Stimulated activated CD4-positive, alpha-beta T cell treated with anti-CD3 and anti-CD28 coated beads, Interleukin-1b, Interleukin-23, amount 100 ng/mL, for 24 hours (primary cell): ENCODE measurements around the gene ZBTB22.
"Not testable (repeated sequence)": the region's sequence is repeated elsewhere in the genome, so short reads cannot be mapped to it uniquely, and the experiment has no call there.

Source experiments
- DNase-seq, 4 experiments: peaks; one replicate each; pipeline ENCODE4 v3.0.0-alpha.2; 2020; ENCODE audit warnings: low read depth in 4 of 4, low spot score in 1 of 4

The ZBTB22 gene

GRCh38 chr6:33317669-33318425 is at the start of gene ZBTB22:
Gene ZBTB22, minus strand, starts transcription at chr6:33317744. Its CDS starts 828 bp downstream, at chr6:33316916.
- peak; percentile 90 to 97 (median 96) for DNase-seq

- DNase-seq = no peak
Measured at GRCh38 chr6:33367009-33367714, 49.6 kb upstream of the ZBTB22 start.

GRCh38 chr6:33365206-33365971 is 47.8 kb upstream of the ZBTB22 start:
- not testable (repeated sequence) for DNase-seq

GRCh38 chr6:33364475-33365205 is 47.1 kb upstream of the ZBTB22 start:
- DNase-seq = not testable (repeated sequence)

- DNase-seq = not testable (repeated sequence)
Measured at GRCh38 chr6:33363486-33363885, 45.9 kb upstream of the ZBTB22 start.

GRCh38 chr6:33359331-33359730 is 41.8 kb upstream of the ZBTB22 start:
- DNase-seq = no peak

- DNase-seq = not testable (repeated sequence)
Measured at GRCh38 chr6:33357160-33357871, 39.8 kb upstream of the ZBTB22 start.

- no peak for DNase-seq
Measured at GRCh38 chr6:33356295-33356694, 38.8 kb upstream of the ZBTB22 start.

- DNase-seq = not testable (repeated sequence)
Measured at GRCh38 chr6:33355860-33356259, 38.3 kb upstream of the ZBTB22 start.

- DNase-seq = no peak
Measured at GRCh38 chr6:33347816-33348215, 30.3 kb upstream of the ZBTB22 start.

- DNase-seq = not testable (repeated sequence)
Measured at GRCh38 chr6:33346972-33347371, 29.4 kb upstream of the ZBTB22 start.

GRCh38 chr6:33344701-33345697 is 27.5 kb upstream of the ZBTB22 start:
- DNase-seq = peak in 2 of 4 experiments; percentile 30 to 40

- DNase-seq = no peak
Measured at GRCh38 chr6:33343953-33344611, 26.5 kb upstream of the ZBTB22 start.

GRCh38 chr6:33343606-33343952 is 26.0 kb upstream of the ZBTB22 start:
- not testable (repeated sequence) for DNase-seq

- DNase-seq = no peak
Measured at GRCh38 chr6:33339193-33339592, 21.6 kb upstream of the ZBTB22 start.

GRCh38 chr6:33336495-33336894 is 19.0 kb upstream of the ZBTB22 start:
- no peak for DNase-seq

- no peak for DNase-seq
Measured at GRCh38 chr6:33335916-33336315, 18.4 kb upstream of the ZBTB22 start.

- DNase-seq = no peak
Measured at GRCh38 chr6:33333666-33334065, 16.1 kb upstream of the ZBTB22 start.

GRCh38 chr6:33330736-33331135 is 13.2 kb upstream of the ZBTB22 start:
- DNase-seq = no peak
